HCT116 (cell line): ENCODE results near the gene SH3PXD2A. TPM values are rescaled to one million over a fixed set of nuclear protein-coding genes. Genes with fewer than 3 reads are reported as not detected.

ENCODE experiments used
- ATAC-seq: fragments of 200-7000 bp; cut with Tn5 transposase; 2 replicates; pipeline ENCODE4 v1.9.1; 2020; ENCODE audit warnings: mild to moderate bottlenecking, moderate library complexity
- BruUV-seq: library from RNA; stranded (reverse); fragments of 400-500 nt; replicated peaks from 2 replicates; lab custom pipeline; 2021; lab: Mats Ljungman, UMichigan
- CTCF ChIA-PET: fragments of 300-600 bp; sonication (Branson Sonifier 250); formaldehyde crosslinking; loops from one replicate; lab custom pipeline; 2021; ENCODE audit warnings: antibody characterized with exemption; lab: Charles Lee
- POLR2A ChIA-PET: fragments of 300-600, 350-600 bp; sonication (Branson Sonifier 250); formaldehyde crosslinking; loops from one replicate; lab custom pipeline; 2021; ENCODE audit warnings: antibody characterized with exemption; lab: Charles Lee
- RAD21 ChIA-PET, 2 experiments: fragments of 300-600 bp; sonication (Branson Sonifier 250); formaldehyde crosslinking; loops; one replicate each; lab custom pipeline; 2023; ENCODE audit warnings: low total read pairs in 2 of 2; ENCODE audit not compliant: uncharacterized antibody in 2 of 2, unreplicated experiment in 2 of 2, low non-redundant PET in 1 of 2; lab: Charles Lee
- DNase-seq: peaks from one replicate; pipeline ENCODE4 v3.0.0-alpha.2; 2010; ENCODE audit warnings: low read depth, low spot score
- H2AFZ ChIP-seq: fragments of 200-600 bp; shearing (Covaris generic), sonication (generic); 2 replicates; pipeline ENCODE4 v1.6.1; 2017; ENCODE audit warnings: low read depth, mixed run types, mixed read lengths, antibody characterized with exemption, low read length; ENCODE audit not compliant: poor library complexity, severe bottlenecking
- H3K27ac ChIP-seq: 2 replicates; pipeline ENCODE4 v1.5.1; 2012; ENCODE audit warnings: low read depth, low read length
- H3K27me3 ChIP-seq: fragments of 200-600 bp; sonication (generic); 2 replicates; pipeline ENCODE4 v1.6.1; 2016; ENCODE audit warnings: mixed run types, low read length, mixed read lengths; ENCODE audit not compliant: insufficient read depth
- H3K36me3 ChIP-seq, 2 experiments: fragments of 200-500 bp in 1 of 2; fragments of 200-600 bp in 1 of 2; sonication (Bioruptor generic) in 1 of 2; sonication (generic) in 1 of 2; 2 replicates each; pipeline versions ENCODE4 v1.5.1 to v1.6.1; 2014 to 2016; ENCODE audit warnings: low read length in 2 of 2, inconsistent platforms in 1 of 2, mixed read lengths in 1 of 2, mixed run types in 1 of 2; ENCODE audit not compliant: insufficient read depth in 2 of 2, control insufficient read depth in 1 of 2
- H3K4me1 ChIP-seq, 2 experiments: fragments of 200-600 bp in 1 of 2; sonication (generic) in 1 of 2; 2 replicates each; pipeline versions ENCODE4 v1.5.1 to v1.6.1; 2012 to 2017; ENCODE audit warnings: low read length in 2 of 2, inconsistent platforms in 1 of 2, mild to moderate bottlenecking in 1 of 2, mixed read lengths in 1 of 2, mixed run types in 1 of 2, moderate library complexity in 1 of 2; ENCODE audit not compliant: insufficient read depth in 2 of 2, control insufficient read depth in 1 of 2
- H3K4me2 ChIP-seq: fragments of 200-600 bp; sonication (generic); 2 replicates; pipeline ENCODE4 v1.6.1; 2017; ENCODE audit warnings: mixed run types, low read length, mixed read lengths
- H3K4me3 ChIP-seq, 2 experiments: fragments of 200-600 bp in 1 of 2; sonication (generic) in 1 of 2; replicated peaks in 1 of 2; 2 replicates each; pipeline ENCODE4 v1.5.1; 2011 to 2016; ENCODE audit warnings: low read length in 2 of 2, control low read depth in 1 of 2, low read depth in 1 of 2, mild to moderate bottlenecking in 1 of 2, mixed read lengths in 1 of 2, mixed run types in 1 of 2
- H3K79me2 ChIP-seq: fragments of 200-600 bp; sonication (generic); 2 replicates; pipeline ENCODE4 v1.6.1; 2017; ENCODE audit warnings: mild to moderate bottlenecking, mixed run types, low read length, moderate library complexity, mixed read lengths; ENCODE audit not compliant: insufficient read depth
- H3K9ac ChIP-seq: fragments of 200-600 bp; sonication (generic); 2 replicates; pipeline ENCODE4 v1.6.1; 2016; ENCODE audit warnings: low read length, mixed read lengths
- H3K9me2 ChIP-seq: fragments of 200-600 bp; sonication (generic), shearing (Covaris generic); 2 replicates; pipeline ENCODE4 v1.6.1; 2017; ENCODE audit warnings: mixed run types, mild to moderate bottlenecking, moderate library complexity; ENCODE audit not compliant: insufficient read depth
- H3K9me3 ChIP-seq, 2 experiments: fragments of 200-500 bp in 1 of 2; fragments of 200-600 bp in 1 of 2; sonication (Bioruptor generic) in 1 of 2; sonication (generic) in 1 of 2; 2 replicates each; pipeline ENCODE4 v1.6.1; 2014 to 2017; ENCODE audit warnings: low read length in 2 of 2, mixed read lengths in 2 of 2, inconsistent platforms in 1 of 2, low read depth in 1 of 2, mild to moderate bottlenecking in 1 of 2, mixed run types in 1 of 2, moderate library complexity in 1 of 2; ENCODE audit not compliant: control insufficient read depth in 1 of 2, insufficient read depth in 1 of 2
- H4K20me1 ChIP-seq: fragments of 200-600 bp; sonication (generic), shearing (Covaris generic); 2 replicates; pipeline ENCODE4 v1.6.1; 2017; ENCODE audit warnings: mixed run types, mild to moderate bottlenecking, moderate library complexity; ENCODE audit not compliant: insufficient read depth
- CBX3 ChIP-seq: IDR thresholded peaks from 2 replicates; pipeline ENCODE4 v1.6.1; 2012; ENCODE audit warnings: low read depth
- CEBPB ChIP-seq: IDR thresholded peaks from 2 replicates; pipeline ENCODE4 v1.6.1; 2012; ENCODE audit warnings: low read depth
- ELF1 ChIP-seq: IDR thresholded peaks from 2 replicates; pipeline ENCODE4 v1.6.1; 2012; ENCODE audit warnings: low read depth, borderline replicate concordance
- EZH2 ChIP-seq: fragments of 200-600 bp; sonication (generic); IDR thresholded peaks from 2 replicates; pipeline ENCODE4 v1.6.1; 2017; ENCODE audit warnings: antibody characterized with exemption, mixed run types
- EZH2phosphoT487 ChIP-seq: fragments of 200-600 bp; IDR thresholded peaks from 2 replicates; pipeline ENCODE4 v1.6.1; 2018; ENCODE audit warnings: antibody characterized with exemption, borderline replicate concordance
- FOSL1 ChIP-seq: IDR thresholded peaks from 2 replicates; pipeline ENCODE4 v1.6.1; 2012; ENCODE audit warnings: low read depth
- POLR2AphosphoS5 ChIP-seq: IDR thresholded peaks from 2 replicates; pipeline ENCODE4 v1.6.1; 2011; ENCODE audit warnings: mild to moderate bottlenecking, low read depth, low read length, moderate library complexity
- RAD21 ChIP-seq: IDR thresholded peaks from 2 replicates; pipeline ENCODE4 v1.6.1; 2012; ENCODE audit warnings: low read depth, mild to moderate bottlenecking
- SIN3A ChIP-seq: IDR thresholded peaks from 2 replicates; pipeline ENCODE4 v1.6.1; 2012; ENCODE audit warnings: low read depth
- SP1 ChIP-seq: IDR thresholded peaks from 2 replicates; pipeline ENCODE4 v1.6.1; 2012; ENCODE audit warnings: low read depth
- SRF ChIP-seq: IDR thresholded peaks from 2 replicates; pipeline ENCODE4 v1.6.1; 2012; ENCODE audit warnings: low read depth
- TCF7L2 ChIP-seq: IDR thresholded peaks from 2 replicates; pipeline ENCODE4 v1.7.0; 2011; ENCODE audit warnings: borderline replicate concordance, inconsistent platforms; ENCODE audit not compliant: insufficient read depth, insufficient read length; ENCODE audit errors: extremely low read depth
- ZBTB33 ChIP-seq: IDR thresholded peaks from 2 replicates; pipeline ENCODE4 v1.6.1; 2011; ENCODE audit warnings: mild to moderate bottlenecking, low read length, moderate library complexity; ENCODE audit not compliant: insufficient replicate concordance; ENCODE audit errors: extremely low read depth
- ZFX ChIP-seq: fragments of 450-650 bp; IDR thresholded peaks from 2 replicates; pipeline ENCODE4 v1.6.1; 2017
- ZNF274 ChIP-seq: fragments of 200-500 bp; sonication (Bioruptor generic); IDR thresholded peaks from 2 replicates; pipeline ENCODE4 v1.6.1; 2014; ENCODE audit warnings: mild to moderate bottlenecking, low read depth, low read length, inconsistent platforms
- intact Hi-C: fragments of 100-400 bp; cut with micrococcal nuclease; formaldehyde crosslinking; loops from 2 replicates; pipeline ENCODE4 v1.10.0; 2022
- total RNA-seq: library from RNA; stranded (reverse); gene quantifications from one replicate; pipeline ENCODE4 v1.2.1, GENCODE V29; 2021; ENCODE audit not compliant: unreplicated experiment
- TF ChIP-seq, protein P1 (sequence below): IDR thresholded peaks from 2 replicates; pipeline ENCODE4 v1.6.1; 2012

Gene SH3PXD2A
- total RNA-seq, 1 experiment from 2014 or later, result 8.7 TPM

DNA sequence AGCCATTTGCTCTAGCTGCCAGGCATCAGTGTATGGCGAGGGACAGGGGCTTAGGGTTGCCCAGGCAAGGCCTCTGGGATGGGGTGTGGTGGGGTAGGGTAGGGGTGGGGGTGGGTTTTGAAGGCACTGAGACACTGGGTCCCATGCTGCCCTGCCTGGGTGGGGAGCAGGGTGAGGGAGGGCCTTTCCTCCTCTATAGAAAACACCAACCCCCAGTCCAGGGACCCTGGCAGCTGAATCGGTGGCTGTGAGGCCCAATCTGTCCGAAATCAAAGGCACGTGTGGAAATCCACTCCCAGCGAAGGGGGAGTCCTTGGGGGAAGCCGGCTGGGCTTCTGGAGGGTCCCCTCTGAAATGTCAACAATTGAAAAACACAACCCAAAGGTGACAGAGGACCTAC, 255.5 kb downstream of the SH3PXD2A start:
- DNase-seq (no peak), ATAC-seq (no peak)
- Histone ChIP-seq H3K79me2 (no peaks in the 10 kb centered on the region), H3K9me2 (no peaks in the 10 kb centered on the region), H3K27ac (no peak overlapping the region), H3K9ac (no peak overlapping the region), H3K27me3 (no peaks in the 10 kb centered on the region), H3K4me3 (no peak overlapping the region), H3K4me1 (peaks cover 0 to 5% of the 10 kb centered on the region in 2 experiments; a peak in 2 of 4 replicates), H3K4me2 (no peak overlapping the region), H2AFZ (no peak overlapping the region), H3K36me3 (no peaks in the 10 kb centered on the region), H4K20me1 (no peaks in the 10 kb centered on the region), H3K9me3 (no peaks in the 10 kb centered on the region)
- POLR2A ChIA-PET, result no interaction called here
- TF ChIP-seq POLR2AphosphoS5 (no peak), SRF (no peak), TCF7L2 (no peak), ELF1 (no peak), CEBPB (no peak), EZH2 (no peak), SP1 (no peak), ZFX (no peak), ZBTB33 (no peak), SIN3A (no peak), FOSL1 (no peak), EZH2phosphoT487 (no peak), RAD21 (no peak), ZNF274 (no peak), CBX3 (no peak)
- TF ChIP-seq, protein P1, sequence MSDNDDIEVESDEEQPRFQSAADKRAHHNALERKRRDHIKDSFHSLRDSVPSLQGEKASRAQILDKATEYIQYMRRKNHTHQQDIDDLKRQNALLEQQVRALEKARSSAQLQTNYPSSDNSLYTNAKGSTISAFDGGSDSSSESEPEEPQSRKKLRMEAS, result no peak
- RAD21 ChIA-PET, result no interaction called here
- CTCF ChIA-PET, result interaction anchor here (0.9 to 3.6 kb wide), 3 partner anchors 87 to 113 kb away, joined by 3 to 41 read pairs (median 9); no protein-coding TSS in a partner anchor
- BruUV-seq, result no TSS peak
- intact Hi-C loops, result loop anchor here (1.0 to 2.0 kb wide), 3 partner anchors 86 to 285 kb away; no protein-coding TSS in a partner anchor
